Endothelial cell of umbilical vein (primary cell): ENCODE data around the gene KAZN. TPM values are rescaled to one million over a fixed set of nuclear protein-coding genes. Genes with fewer than 3 reads are reported as not detected.

Experiments
- BruUV-seq: library from RNA; stranded (reverse); fragments of 400-500 nt; replicated peaks from 2 replicates; lab custom pipeline; 2021; lab: Mats Ljungman, UMichigan
- CTCF ChIA-PET: fragments of 300-600, 350-600 bp; sonication (Branson Sonifier 250); formaldehyde crosslinking; loops from one replicate; lab custom pipeline; 2021; ENCODE audit warnings: antibody characterized with exemption, inconsistent platforms; lab: Charles Lee
- POLR2A ChIA-PET: fragments of 300-600, 350-600 bp; sonication (Branson Sonifier 250); formaldehyde crosslinking; loops from one replicate; lab custom pipeline; 2021; ENCODE audit warnings: antibody characterized with exemption, inconsistent platforms; lab: Charles Lee
- DNase-seq: peaks from one replicate; pipeline ENCODE4 v3.0.0-alpha.2; 2011; ENCODE audit warnings: low read depth, low spot score
- FAIRE-seq: peaks from 2 replicates; lab custom pipeline; 2011; peaks lifted over from hg19 to GRCh38; lab: Jason Lieb, UNC
- H2AFZ ChIP-seq: 2 replicates; pipeline ENCODE4 v1.6.0; 2012; ENCODE audit warnings: low read depth, low read length, control low read depth, inconsistent platforms
- H3K27ac ChIP-seq: 2 replicates; pipeline ENCODE4 v1.5.1; 2011; ENCODE audit warnings: low read depth, mild to moderate bottlenecking, control low read depth, low read length, moderate library complexity; ENCODE audit not compliant: insufficient read depth
- H3K27me3 ChIP-seq, 2 experiments: 2 replicates each; pipeline versions ENCODE4 v1.6.0 to v1.6.1; 2011; ENCODE audit warnings: low read length in 2 of 2, mixed read lengths in 1 of 2; ENCODE audit not compliant: control insufficient read depth in 2 of 2, insufficient read depth in 2 of 2
- H3K36me3 ChIP-seq, 2 experiments: 2 replicates in 1 of 2; 3 replicates in 1 of 2; pipeline ENCODE4 v1.5.1; 2011; ENCODE audit warnings: low read length in 2 of 2, mild to moderate bottlenecking in 1 of 2, moderate library complexity in 1 of 2; ENCODE audit not compliant: control insufficient read depth in 2 of 2, insufficient read depth in 2 of 2; ENCODE audit errors: extremely low read depth in 1 of 2
- H3K4me1 ChIP-seq: 3 replicates; pipeline ENCODE4 v1.5.1; 2011; ENCODE audit warnings: mild to moderate bottlenecking, low read length; ENCODE audit not compliant: control insufficient read depth, insufficient read depth; ENCODE audit errors: extremely low read depth
- H3K4me2 ChIP-seq: 2 replicates; pipeline ENCODE4 v1.6.1; 2011; ENCODE audit warnings: low read length, control low read depth, mixed read lengths; ENCODE audit not compliant: insufficient read depth
- H3K4me3 ChIP-seq, 3 experiments: fragments of 200-600 bp in 1 of 3; sonication (generic), shearing (Covaris generic) in 1 of 3; replicated peaks in 1 of 3; 2 replicates each; pipeline ENCODE4 v1.5.1; 2011 to 2016; ENCODE audit warnings: control low read depth in 3 of 3, low read length in 3 of 3, mild to moderate bottlenecking in 2 of 3, inconsistent platforms in 1 of 3, low read depth in 1 of 3, moderate library complexity in 1 of 3; ENCODE audit not compliant: insufficient read depth in 1 of 3
- H3K79me2 ChIP-seq: 2 replicates; pipeline ENCODE4 v1.6.0; 2012; ENCODE audit warnings: low read length, inconsistent platforms; ENCODE audit not compliant: control insufficient read depth, insufficient read depth
- H3K9ac ChIP-seq: replicated peaks from 2 replicates; pipeline ENCODE3; 2011; ENCODE audit warnings: low read length, control low read depth; ENCODE audit not compliant: insufficient read depth; ENCODE audit errors: extremely low read depth
- H3K9me1 ChIP-seq: replicated peaks from 3 replicates; pipeline ENCODE4 v1.6.0; 2011; ENCODE audit warnings: mild to moderate bottlenecking, low read length; ENCODE audit not compliant: control insufficient read depth, insufficient read depth; ENCODE audit errors: extremely low read depth
- H3K9me3 ChIP-seq: replicated peaks from 2 replicates; pipeline ENCODE4 v1.5.1; 2012; ENCODE audit warnings: low read length, inconsistent platforms; ENCODE audit not compliant: control insufficient read depth, insufficient read depth
- H4K20me1 ChIP-seq: replicated peaks from 2 replicates; pipeline ENCODE3; 2011; ENCODE audit warnings: mild to moderate bottlenecking, low read length; ENCODE audit not compliant: control insufficient read depth, insufficient read depth; ENCODE audit errors: extremely low read depth
- CTCF ChIP-seq, 2 donors: IDR thresholded peaks; 1 replicate in 1 of 2; 2 replicates in 1 of 2; pipeline ENCODE4 v1.5.1; 2011; ENCODE audit warnings: low read length in 2 of 2, mild to moderate bottlenecking in 2 of 2, moderate library complexity in 2 of 2, control low read depth in 1 of 2, inconsistent platforms in 1 of 2, low read depth in 1 of 2; ENCODE audit not compliant: insufficient read depth in 1 of 2; ENCODE audit errors: extremely low read depth in 1 of 2
- FOS ChIP-seq: IDR thresholded peaks from 2 replicates; pipeline ENCODE4 v1.6.1; 2011; ENCODE audit warnings: mild to moderate bottlenecking, low read length, moderate library complexity, borderline replicate concordance; ENCODE audit not compliant: insufficient read depth
- MAX ChIP-seq: IDR thresholded peaks from 2 replicates; pipeline ENCODE4 v1.6.1; 2011; ENCODE audit not compliant: insufficient read depth, insufficient read length
- dilution Hi-C: fragments of 300-500 bp; cut with MboI; formaldehyde crosslinking; loops from one replicate; pipeline ENCODE4 v1.15.0; 2019; ENCODE audit warnings: low sequenced_read_pairs; ENCODE audit not compliant: extremely low pct_ligation_motif_present
- intact Hi-C: fragments of 100-400 bp; cut with micrococcal nuclease; formaldehyde crosslinking; loops from one replicate; pipeline ENCODE4 v1.10.0; 2022
- polyA plus RNA-seq, 4 experiments: library from polyadenylated mRNA; depleted of rRNA in 3 of 4; stranded (reverse) in 3 of 4; unstranded in 1 of 4; fragments of >200 nt; gene quantifications; 2 replicates each; pipeline versions ENCODE4 v1.2.1 to v1.2.3, GENCODE V29; 2011 to 2012; ENCODE audit warnings: missing spikeins in 1 of 4
- total RNA-seq: library from RNA; stranded (reverse); gene quantifications from 2 replicates; pipeline ENCODE4 v1.2.3, GENCODE V29; 2021

The KAZN gene
- total and polyA plus RNA-seq, 2 donors (not counting 3 experiments of a cell fraction or from before 2014, with no cell fraction given) = 1.6 to 5.8 TPM

- intact Hi-C loops = loop anchor here (1.0 to 5.0 kb wide), 9 partner anchors 27 to 279 kb away; partner anchors contain the start of gene FHAD1
- Histone ChIP-seq H3K9me3 (no peaks in the 10 kb centered on the region), H3K36me3 (no peaks in the 10 kb centered on the region), H3K27ac (peak overlapping the region; percentile 20), H3K9me1 (no peaks in the 10 kb centered on the region), H2AFZ (peak overlapping the region; percentile 85), H3K79me2 (peaks cover 14% of the 10 kb centered on the region), H3K4me3 (peak overlapping the region; percentile 42 to 70 (median 53)), H3K4me1 (peaks cover 16% of the 10 kb centered on the region), H4K20me1 (no peaks in the 10 kb centered on the region), H3K9ac (peak overlapping the region; percentile 79), H3K4me2 (peak overlapping the region; percentile 88), H3K27me3 (peaks cover 9 to 12% of the 10 kb centered on the region in 2 experiments)
- FAIRE-seq (peak; percentile 94), DNase-seq (peak; percentile 89)
- ChIA-PET CTCF (interaction anchor here (0.9 to 7.8 kb wide), 30 partner anchors 9 to 279 kb away, joined by 3 to 211 read pairs (median 5); partner anchors contain the start of gene FHAD1), POLR2A (interaction anchor here (1.0 kb wide), 1 partner anchor 25 kb away, joined by 3 read pairs; no protein-coding TSS in a partner anchor)
- TF ChIP-seq FOS (no peak), MAX (peak; percentile 46), CTCF (IDR thresholded peaks at IDR 0.05; ENCODE audit: extremely low read depth in 1 of 2, insufficient read depth in 1 of 2, low read depth in 1 of 2, low read length in 2 of 2) (peak; percentile 71 to 81)
- dilution Hi-C loops = no loop called here
- BruUV-seq = no TSS peak
Measured at GRCh38 chr1:15152318-15153183, 554.1 kb downstream of the KAZN start.
